Gastroesophageal sphincter (tissue), 4 donors: ENCODE results near the gene MYO1C. TPM values are rescaled to one million over a fixed set of nuclear protein-coding genes. Genes with fewer than 3 reads are reported as not detected.

ENCODE experiments used
- ATAC-seq: fragments of 150-250 bp; one replicate; pipeline ENCODE4 v1.9.1; 2016; ENCODE audit warnings: mild to moderate bottlenecking, moderate library complexity
- H3K27ac ChIP-seq, 4 donors: fragments of 200-600 bp; sonication (generic) in 3 of 4; 1 replicate in 3 of 4; 2 replicates in 1 of 4; pipeline ENCODE4 v1.5.1; 2016 to 2019
- H3K27me3 ChIP-seq: fragments of 200-600 bp; sonication (generic); one replicate; pipeline ENCODE4 v1.5.1; 2019
- H3K36me3 ChIP-seq, 2 donors: fragments of 200-600 bp; sonication (generic); one replicate each; pipeline ENCODE4 v1.5.1; 2019; ENCODE audit warnings: control low read depth in 1 of 2
- H3K4me1 ChIP-seq, 3 donors: fragments of 200-600 bp; sonication (generic); 1 replicate in 2 of 3; 2 replicates in 1 of 3; pipeline ENCODE4 v1.5.1; 2016 to 2019; ENCODE audit warnings: control low read depth in 2 of 3
- H3K4me3 ChIP-seq, 2 donors: fragments of 200-600 bp; sonication (generic); one replicate each; pipeline ENCODE4 v1.5.1; 2019; ENCODE audit warnings: mild to moderate bottlenecking in 1 of 2, moderate library complexity in 1 of 2
- H3K9me3 ChIP-seq, 3 donors: fragments of 200-600 bp; sonication (generic); one replicate each; pipeline ENCODE4 v1.5.1; 2017 to 2019; ENCODE audit warnings: control low read depth in 2 of 3
- EP300 ChIP-seq: sonication (generic); formaldehyde crosslinking; IDR thresholded peaks from one replicate; pipeline ENCODE4 v1.6.1; 2017; ENCODE audit warnings: antibody characterized with exemption, mild to moderate bottlenecking
- POLR2A ChIP-seq, 2 donors: fragments of 450-650 bp; IDR thresholded peaks; one replicate each; pipeline ENCODE4 v1.6.1; 2017; ENCODE audit warnings: antibody characterized with exemption in 2 of 2, mild to moderate bottlenecking in 2 of 2, moderate library complexity in 1 of 2
- POLR2AphosphoS5 ChIP-seq: sonication (generic); formaldehyde crosslinking; IDR thresholded peaks from one replicate; pipeline ENCODE4 v1.6.1; 2017; ENCODE audit warnings: antibody characterized with exemption
- WGBS, 2 donors: methylation state at CpG; one replicate each; pipeline ENCODE4 v1.1.5; 2018; ENCODE audit warnings: low coverage in 1 of 2; 5-methylcytosine and 5-hydroxymethylcytosine counted together
- total RNA-seq, 4 donors: library from RNA; depleted of rRNA; stranded (reverse); fragments of >200 nt; gene quantifications; one replicate each; pipeline ENCODE4 v1.1.0, GENCODE V29; 2016
- TF ChIP-seq, protein P1 (sequence below), 4 experiments: fragments of 200-600 bp in 2 of 4; fragments of 450-650 bp in 2 of 4; sonication (generic) in 1 of 4; IDR thresholded peaks; one replicate each; pipeline ENCODE4 v1.5.1; 2017 to 2019; ENCODE audit warnings: antibody characterized with exemption in 4 of 4, mild to moderate bottlenecking in 2 of 4, moderate library complexity in 2 of 4

MYO1C gene
- total RNA-seq, 4 donors from 2014 or later: 215 to 461 (median 287) TPM

DNA sequence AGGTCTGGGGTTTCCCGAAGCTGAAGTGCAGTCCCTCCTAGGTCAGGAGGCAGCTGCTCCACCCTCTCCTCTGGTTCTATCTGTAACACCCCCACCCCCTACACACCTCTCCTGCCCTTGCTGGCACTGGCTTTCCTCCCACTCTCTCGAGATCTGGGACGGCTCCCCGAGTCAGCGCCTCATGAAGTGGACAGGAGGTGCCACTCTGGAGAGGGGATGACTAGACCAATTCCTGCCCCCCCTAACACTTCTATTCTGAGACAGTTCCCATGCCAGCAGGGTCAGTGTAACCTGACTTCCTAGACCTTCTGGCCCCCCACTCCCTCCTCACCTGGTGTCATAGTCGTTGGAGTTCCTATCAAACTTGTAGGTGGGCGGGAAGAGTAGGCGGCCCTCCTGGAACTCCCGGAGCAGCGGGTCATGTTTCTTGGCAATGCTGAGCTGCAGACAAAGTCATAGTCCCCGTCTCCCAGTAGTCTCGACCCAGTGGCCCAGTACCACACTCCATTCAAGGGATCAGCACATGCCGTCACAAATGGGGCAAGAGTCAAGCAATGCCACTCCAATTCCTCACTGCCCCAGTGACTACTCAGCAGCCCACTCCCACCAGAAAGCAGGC is 14.3 kb upstream of the MYO1C start:
- H3K9me3 ChIP-seq: no peaks in the 10 kb centered on the region
- WGBS, 2 donors: 20% methylated on average over 1 of the region's 13 CpGs; no CpG with 5 or more reads in 1 of the 2 donors
- no peak overlapping the region for H3K27ac ChIP-seq
- peaks cover 3 to 34% (median 12%) of the 10 kb centered on the region in 3 donors for H3K4me1 ChIP-seq
- H3K4me3 ChIP-seq: no peak overlapping the region
- TF ChIP-seq POLR2AphosphoS5 (no peak), EP300 (no peak), POLR2A (IDR thresholded peaks at IDR 0.05) (no peak)
- TF ChIP-seq, protein P1, sequence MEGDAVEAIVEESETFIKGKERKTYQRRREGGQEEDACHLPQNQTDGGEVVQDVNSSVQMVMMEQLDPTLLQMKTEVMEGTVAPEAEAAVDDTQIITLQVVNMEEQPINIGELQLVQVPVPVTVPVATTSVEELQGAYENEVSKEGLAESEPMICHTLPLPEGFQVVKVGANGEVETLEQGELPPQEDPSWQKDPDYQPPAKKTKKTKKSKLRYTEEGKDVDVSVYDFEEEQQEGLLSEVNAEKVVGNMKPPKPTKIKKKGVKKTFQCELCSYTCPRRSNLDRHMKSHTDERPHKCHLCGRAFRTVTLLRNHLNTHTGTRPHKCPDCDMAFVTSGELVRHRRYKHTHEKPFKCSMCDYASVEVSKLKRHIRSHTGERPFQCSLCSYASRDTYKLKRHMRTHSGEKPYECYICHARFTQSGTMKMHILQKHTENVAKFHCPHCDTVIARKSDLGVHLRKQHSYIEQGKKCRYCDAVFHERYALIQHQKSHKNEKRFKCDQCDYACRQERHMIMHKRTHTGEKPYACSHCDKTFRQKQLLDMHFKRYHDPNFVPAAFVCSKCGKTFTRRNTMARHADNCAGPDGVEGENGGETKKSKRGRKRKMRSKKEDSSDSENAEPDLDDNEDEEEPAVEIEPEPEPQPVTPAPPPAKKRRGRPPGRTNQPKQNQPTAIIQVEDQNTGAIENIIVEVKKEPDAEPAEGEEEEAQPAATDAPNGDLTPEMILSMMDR (IDR thresholded peaks at IDR 0.05): no peak
- ATAC-seq: no peak
- no peaks in the 10 kb centered on the region for H3K27me3 ChIP-seq
- H3K36me3 ChIP-seq: peaks cover 0 to 90% of the 10 kb centered on the region in 2 donors

GRCh38 chr17:1505586-1505985 is 13.1 kb upstream of the MYO1C start:
- WGBS, 2 donors: 55 to 78% methylated on average over 2 to 5 of the region's 5 CpGs
- H3K4me1 ChIP-seq: peaks cover 0 to 23% (median 3%) of the 10 kb centered on the region in 3 donors
- H3K27ac ChIP-seq: no peak overlapping the region
- no peak for ATAC-seq
- H3K4me3 ChIP-seq: no peak overlapping the region
- TF ChIP-seq POLR2AphosphoS5: no peak
- TF ChIP-seq, protein P1 (IDR thresholded peaks at IDR 0.05): no peak
- no peak for TF ChIP-seq POLR2A (IDR thresholded peaks at IDR 0.05)
- no peak for TF ChIP-seq EP300
- H3K36me3 ChIP-seq: peaks cover 0 to 95% of the 10 kb centered on the region in 2 donors
- no peaks in the 10 kb centered on the region for H3K9me3 ChIP-seq
- no peaks in the 10 kb centered on the region for H3K27me3 ChIP-seq

- Histone ChIP-seq H3K4me1 (peaks cover 0 to 15% (median 0%) of the 10 kb centered on the region in 3 donors), H3K36me3 (peaks cover 0 to 95% of the 10 kb centered on the region in 2 donors), H3K27me3 (no peaks in the 10 kb centered on the region), H3K27ac (no peak overlapping the region), H3K9me3 (no peaks in the 10 kb centered on the region), H3K4me3 (no peak overlapping the region)
- TF ChIP-seq POLR2AphosphoS5: no peak
- no peak for TF ChIP-seq POLR2A (IDR thresholded peaks at IDR 0.05)
- TF ChIP-seq, protein P1 (IDR thresholded peaks at IDR 0.05): no peak
- TF ChIP-seq EP300: no peak
- 82% methylated on average over 2 of the region's 3 CpGs; no CpG with 5 or more reads in 1 of the 2 donors for WGBS, 2 donors
- no peak for ATAC-seq
Observed at GRCh38 chr17:1504866-1505265, 12.4 kb upstream of the MYO1C start.

GRCh38 chr17:1503699-1504098 is 11.2 kb upstream of the MYO1C start:
- no peak for ATAC-seq
- WGBS, 2 donors: 64 to 77% methylated on average over 7 to 9 of the region's 10 CpGs
- H3K27ac ChIP-seq: no peak overlapping the region
- no peaks in the 10 kb centered on the region for H3K27me3 ChIP-seq
- TF ChIP-seq EP300 (no peak), POLR2AphosphoS5 (no peak), POLR2A (IDR thresholded peaks at IDR 0.05) (no peak)
- TF ChIP-seq, protein P1 (IDR thresholded peaks at IDR 0.05): no peak
- no peak overlapping the region for H3K4me3 ChIP-seq
- peaks cover 0 to 6% (median 0%) of the 10 kb centered on the region in 3 donors for H3K4me1 ChIP-seq
- H3K9me3 ChIP-seq: no peaks in the 10 kb centered on the region
- H3K36me3 ChIP-seq: peaks cover 0 to 94% of the 10 kb centered on the region in 2 donors

GRCh38 chr17:1498869-1499268 is 6.4 kb upstream of the MYO1C start:
- no peak for ATAC-seq
- WGBS, 2 donors: 0 to 77% methylated on average over 1 to 9 of the region's 9 CpGs
- no peak overlapping the region for H3K4me3 ChIP-seq
- TF ChIP-seq, protein P1 (IDR thresholded peaks at IDR 0.05): no peak
- no peak for TF ChIP-seq POLR2AphosphoS5
- no peak for TF ChIP-seq EP300
- no peak for TF ChIP-seq POLR2A (IDR thresholded peaks at IDR 0.05)
- no peak overlapping the region for H3K27ac ChIP-seq
- H3K4me1 ChIP-seq: peaks cover 0 to 34% (median 27%) of the 10 kb centered on the region in 3 donors
- no peaks in the 10 kb centered on the region for H3K27me3 ChIP-seq
- H3K36me3 ChIP-seq: peaks cover 0 to 81% of the 10 kb centered on the region in 2 donors
- no peaks in the 10 kb centered on the region for H3K9me3 ChIP-seq
